ENCODE results near the gene PKNOX2. TPM values are rescaled to one million over a fixed set of nuclear protein-coding genes. Genes with fewer than 3 reads are reported as not detected.

The PKNOX2 gene
- polyA plus RNA-seq, 2 of the 4 experiments (the other 2 are of a cell fraction) = not detected

DNA sequence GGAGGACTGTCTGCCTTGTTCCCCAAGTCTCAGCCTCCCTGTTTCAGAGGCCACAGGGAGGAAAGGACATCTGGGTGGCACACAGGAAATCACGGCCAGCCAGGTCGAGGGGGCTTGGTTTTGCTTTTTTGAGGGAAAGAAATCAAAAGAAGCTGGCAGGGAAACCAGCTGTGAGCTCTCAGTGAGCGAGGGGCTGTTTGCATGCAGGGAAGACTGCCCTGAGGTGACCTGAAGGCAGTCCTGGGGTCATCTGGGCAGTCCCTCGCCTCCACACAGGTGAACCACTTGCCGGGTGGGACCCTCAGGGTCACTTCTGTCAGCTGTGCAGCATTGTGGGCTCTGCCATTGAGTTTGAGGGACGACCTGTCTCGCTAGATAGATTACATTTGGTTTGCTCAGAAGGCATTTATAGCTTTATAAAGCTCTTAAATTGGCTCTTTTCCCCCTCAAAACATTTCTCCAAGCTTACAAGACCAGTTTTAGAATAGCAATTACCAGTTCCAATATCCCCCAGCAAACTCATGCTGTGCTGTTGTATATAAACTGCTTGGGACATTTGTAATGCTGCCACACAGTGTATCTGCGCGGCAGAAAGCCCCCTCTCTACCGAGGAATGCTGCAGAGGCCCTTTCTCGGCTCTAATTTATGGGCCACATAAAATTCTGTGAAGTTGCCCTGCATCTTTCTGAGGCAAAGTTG, 28.3 kb downstream of the PKNOX2 start:
- DNase-seq (ENCODE audit: low read depth in 1 of 2, low spot score in 1 of 2) = no peak
- Histone ChIP-seq H3K4me1 (no peaks in the 10 kb centered on the region), H3K27ac (no peak overlapping the region), H3K9me3 (peaks cover 4% of the 10 kb centered on the region; the same call in 2 of the 3 replicates), H3K4me3 (no peak overlapping the region), H3K4me2 (no peak overlapping the region)
- POLR2A ChIA-PET = no interaction called here
- FAIRE-seq = no peak
- CTCF ChIA-PET = no interaction called here
- TF ChIP-seq RAD21 (conservative IDR thresholded peaks at IDR 0.05 in 1 of 2, IDR thresholded peaks at IDR 0.05 in 1 of 2) (no peak), SMC3 (IDR thresholded peaks at IDR 0.05) (no peak)
- ATAC-seq = no peak
- WGBS (ENCODE audit: missing lambda C conversion rate) = 7% methylated on average over 11 of the region's 11 CpGs

DNA sequence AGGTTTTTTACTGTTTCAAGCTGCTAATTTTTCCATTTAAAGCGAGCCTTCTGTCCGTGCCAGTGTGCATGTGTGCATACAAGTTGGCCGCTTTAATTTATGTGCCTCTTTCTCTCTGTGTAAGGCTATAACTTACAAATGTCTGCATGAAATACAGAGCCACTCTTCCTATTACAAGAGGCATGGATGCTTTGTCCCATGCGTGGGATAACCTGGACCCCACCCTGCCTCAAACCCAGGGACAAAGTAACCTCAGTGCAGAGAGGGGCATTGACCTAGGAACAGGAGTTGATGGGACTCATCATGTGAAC, 28.8 kb downstream of the PKNOX2 start:
- Histone ChIP-seq H3K4me1 (no peaks in the 10 kb centered on the region), H3K9me3 (peaks cover 4% of the 10 kb centered on the region; the same call in 2 of the 3 replicates), H3K27ac (no peak overlapping the region), H3K4me2 (no peak overlapping the region), H3K4me3 (no peak overlapping the region)
- TF ChIP-seq, protein P1, sequence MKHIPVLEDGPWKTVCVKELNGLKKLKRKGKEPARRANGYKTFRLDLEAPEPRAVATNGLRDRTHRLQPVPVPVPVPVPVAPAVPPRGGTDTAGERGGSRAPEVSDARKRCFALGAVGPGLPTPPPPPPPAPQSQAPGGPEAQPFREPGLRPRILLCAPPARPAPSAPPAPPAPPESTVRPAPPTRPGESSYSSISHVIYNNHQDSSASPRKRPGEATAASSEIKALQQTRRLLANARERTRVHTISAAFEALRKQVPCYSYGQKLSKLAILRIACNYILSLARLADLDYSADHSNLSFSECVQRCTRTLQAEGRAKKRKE (CRISPR knock-in tag; IDR thresholded peaks at IDR 0.05; ENCODE audit: low read depth) = no peak
- TF ChIP-seq BHLHE40 (IDR thresholded peaks at IDR 0.05; ENCODE audit: low read depth, low read length) (no peak), EHF (CRISPR knock-in tag; IDR thresholded peaks at IDR 0.05) (no peak), TP53 (CRISPR knock-in tag; IDR thresholded peaks at IDR 0.05) (no peak), NFE2L2 (conservative IDR thresholded peaks at IDR 0.05; ENCODE audit: low read length) (no peak), CBX8 (IDR thresholded peaks at IDR 0.05) (no peak), CHD2 (IDR thresholded peaks at IDR 0.05; ENCODE audit: low read length, partially characterized antibody) (no peak), RAD21 (conservative IDR thresholded peaks at IDR 0.05 in 1 of 2, IDR thresholded peaks at IDR 0.05 in 1 of 2) (no peak), FOSL2 (IDR thresholded peaks at IDR 0.05) (no peak), FOSL2 (CRISPR knock-in tag; IDR thresholded peaks at IDR 0.05) (no peak), RNF2 (IDR thresholded peaks at IDR 0.05; ENCODE audit: borderline replicate concordance, low read depth) (no peak), FOXS1 (CRISPR knock-in tag; IDR thresholded peaks at IDR 0.05) (no peak), MYC (IDR thresholded peaks at IDR 0.05; ENCODE audit: borderline replicate concordance, low read length) (no peak), FOSB (CRISPR knock-in tag; IDR thresholded peaks at IDR 0.05) (no peak), JUNB (IDR thresholded peaks at IDR 0.05) (no peak), HOXB13 (CRISPR knock-in tag; IDR thresholded peaks at IDR 0.05; ENCODE audit: low read depth) (no peak)
- TF ChIP-seq, protein P2, sequence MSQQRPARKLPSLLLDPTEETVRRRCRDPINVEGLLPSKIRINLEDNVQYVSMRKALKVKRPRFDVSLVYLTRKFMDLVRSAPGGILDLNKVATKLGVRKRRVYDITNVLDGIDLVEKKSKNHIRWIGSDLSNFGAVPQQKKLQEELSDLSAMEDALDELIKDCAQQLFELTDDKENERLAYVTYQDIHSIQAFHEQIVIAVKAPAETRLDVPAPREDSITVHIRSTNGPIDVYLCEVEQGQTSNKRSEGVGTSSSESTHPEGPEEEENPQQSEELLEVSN (IDR thresholded peaks at IDR 0.05; ENCODE audit: borderline replicate concordance, low read depth) = no peak
- TF ChIP-seq, protein P3, sequence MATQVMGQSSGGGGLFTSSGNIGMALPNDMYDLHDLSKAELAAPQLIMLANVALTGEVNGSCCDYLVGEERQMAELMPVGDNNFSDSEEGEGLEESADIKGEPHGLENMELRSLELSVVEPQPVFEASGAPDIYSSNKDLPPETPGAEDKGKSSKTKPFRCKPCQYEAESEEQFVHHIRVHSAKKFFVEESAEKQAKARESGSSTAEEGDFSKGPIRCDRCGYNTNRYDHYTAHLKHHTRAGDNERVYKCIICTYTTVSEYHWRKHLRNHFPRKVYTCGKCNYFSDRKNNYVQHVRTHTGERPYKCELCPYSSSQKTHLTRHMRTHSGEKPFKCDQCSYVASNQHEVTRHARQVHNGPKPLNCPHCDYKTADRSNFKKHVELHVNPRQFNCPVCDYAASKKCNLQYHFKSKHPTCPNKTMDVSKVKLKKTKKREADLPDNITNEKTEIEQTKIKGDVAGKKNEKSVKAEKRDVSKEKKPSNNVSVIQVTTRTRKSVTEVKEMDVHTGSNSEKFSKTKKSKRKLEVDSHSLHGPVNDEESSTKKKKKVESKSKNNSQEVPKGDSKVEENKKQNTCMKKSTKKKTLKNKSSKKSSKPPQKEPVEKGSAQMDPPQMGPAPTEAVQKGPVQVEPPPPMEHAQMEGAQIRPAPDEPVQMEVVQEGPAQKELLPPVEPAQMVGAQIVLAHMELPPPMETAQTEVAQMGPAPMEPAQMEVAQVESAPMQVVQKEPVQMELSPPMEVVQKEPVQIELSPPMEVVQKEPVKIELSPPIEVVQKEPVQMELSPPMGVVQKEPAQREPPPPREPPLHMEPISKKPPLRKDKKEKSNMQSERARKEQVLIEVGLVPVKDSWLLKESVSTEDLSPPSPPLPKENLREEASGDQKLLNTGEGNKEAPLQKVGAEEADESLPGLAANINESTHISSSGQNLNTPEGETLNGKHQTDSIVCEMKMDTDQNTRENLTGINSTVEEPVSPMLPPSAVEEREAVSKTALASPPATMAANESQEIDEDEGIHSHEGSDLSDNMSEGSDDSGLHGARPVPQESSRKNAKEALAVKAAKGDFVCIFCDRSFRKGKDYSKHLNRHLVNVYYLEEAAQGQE (IDR thresholded peaks at IDR 0.05) = no peak
- TF ChIP-seq, protein P4, sequence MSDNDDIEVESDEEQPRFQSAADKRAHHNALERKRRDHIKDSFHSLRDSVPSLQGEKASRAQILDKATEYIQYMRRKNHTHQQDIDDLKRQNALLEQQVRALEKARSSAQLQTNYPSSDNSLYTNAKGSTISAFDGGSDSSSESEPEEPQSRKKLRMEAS (IDR thresholded peaks at IDR 0.05) = no peak
- no peak for DNase-seq (ENCODE audit: low read depth in 1 of 2, low spot score in 1 of 2)
- ChIA-PET CTCF (no interaction called here), POLR2A (no interaction called here)
- ATAC-seq = no peak
- 29% methylated on average over 4 of the region's 4 CpGs for WGBS (ENCODE audit: missing lambda C conversion rate)
- FAIRE-seq = no peak

Measured in A549 (cell line).